ENCODE measurements around the gene SUSD3. TPM values are rescaled to one million over a fixed set of nuclear protein-coding genes. Genes with fewer than 3 reads are reported as not detected.
"Not testable (repeated sequence)": the region's sequence is repeated elsewhere in the genome, so short reads cannot be mapped to it uniquely, and the experiment has no call there.

The SUSD3 gene
- total RNA-seq, 2 donors from 2014 or later, result 1.6 to 2.4 TPM

GRCh38 chr9:93115486-93116071 lies 57.1 kb downstream of the SUSD3 start:
- intact Hi-C loops (cut with DNase I), result no loop called here
- no peak for ATAC-seq
- no peak for DNase-seq

- DNase-seq, result peak; percentile 77
- ATAC-seq, result peak; percentile 26 to 29
Observed at GRCh38 chr9:93116072-93116961, 57.8 kb downstream of the SUSD3 start.

GRCh38 chr9:93117521-93117920 lies 59.0 kb downstream of the SUSD3 start:
- ATAC-seq; intact Hi-C loops (cut with DNase I): not testable (repeated sequence)
- peak; percentile 15 for DNase-seq

More at GRCh38 chr9:93116072-93116961, 57.8 kb downstream of the SUSD3 start:
- intact Hi-C loops (cut with DNase I), result no loop called here

- intact Hi-C loops (cut with DNase I), result no loop called here
- no peak for DNase-seq
- no peak for ATAC-seq
Observed at GRCh38 chr9:93117924-93118862, 59.7 kb downstream of the SUSD3 start.

GRCh38 chr9:93118863-93119702 lies 60.6 kb downstream of the SUSD3 start:
- intact Hi-C loops (cut with DNase I), result no loop called here
- peak; percentile 13 for DNase-seq
- ATAC-seq, result peak in 1 of 2 donors; percentile 1

GRCh38 chr9:93119703-93119952 lies 61.1 kb downstream of the SUSD3 start:
- ATAC-seq, result peak in 1 of 2 donors; percentile 2
- intact Hi-C loops (cut with DNase I), result no loop called here
- DNase-seq, result no peak

- ATAC-seq (peak; percentile 87 to 93), DNase-seq (peak; percentile 95)
- intact Hi-C loops (cut with DNase I), result no loop called here
Observed at GRCh38 chr9:93119953-93120845, 61.7 kb downstream of the SUSD3 start.

GRCh38 chr9:93120846-93121315 lies 62.4 kb downstream of the SUSD3 start:
- intact Hi-C loops (cut with DNase I), result no loop called here
- no peak for ATAC-seq
- peak; percentile 24 for DNase-seq

GRCh38 chr9:93121316-93122241 lies 63.1 kb downstream of the SUSD3 start:
- DNase-seq, result no peak
- no peak for ATAC-seq
- intact Hi-C loops (cut with DNase I), result no loop called here

- intact Hi-C loops (cut with DNase I), result no loop called here
- ATAC-seq, result no peak
- no peak for DNase-seq
Observed at GRCh38 chr9:93122721-93123221, 64.3 kb downstream of the SUSD3 start.

- intact Hi-C loops (cut with DNase I), result no loop called here
- DNase-seq (peak; percentile 22), ATAC-seq (no peak)
Observed at GRCh38 chr9:93123561-93124283, 65.2 kb downstream of the SUSD3 start.

GRCh38 chr9:93124793-93125192 lies 66.3 kb downstream of the SUSD3 start:
- DNase-seq (no peak), ATAC-seq (no peak)
- intact Hi-C loops (cut with DNase I), result no loop called here

GRCh38 chr9:93125331-93125894 lies 66.9 kb downstream of the SUSD3 start:
- intact Hi-C loops (cut with DNase I), result no loop called here
- ATAC-seq (no peak), DNase-seq (no peak)

- intact Hi-C loops (cut with DNase I), result no loop called here
- DNase-seq, result no peak
- ATAC-seq, result no peak
Observed at GRCh38 chr9:93126151-93126781, 67.8 kb downstream of the SUSD3 start.

- intact Hi-C loops (cut with DNase I), result no loop called here
- ATAC-seq (peak; percentile 45 to 48), DNase-seq (peak; percentile 72)
Observed at GRCh38 chr9:93126825-93127368, 68.4 kb downstream of the SUSD3 start.
